ENCODE data around the gene SHH. TPM values are rescaled to one million over a fixed set of nuclear protein-coding genes. Genes with fewer than 3 reads are reported as not detected.

SHH gene
- total RNA-seq, 2 donors from 2014 or later: not detected

- DNase-seq: no peak
- no peak for ATAC-seq
- Mint-ChIP-seq H3K4me1 (peaks cover 17% of the 10 kb centered on the region), H3K27me3 (peaks cover 53% of the 10 kb centered on the region), H3K36me3 (ENCODE audit: low read depth) (peaks cover 3% of the 10 kb centered on the region), H3K27ac (no peak overlapping the region), H3K4me3 (no peak overlapping the region)
- no peaks in the 10 kb centered on the region for H3K9me3 ChIP-seq (ENCODE audit: control insufficient read depth, low read length, poor library complexity, severe bottlenecking)
Measured at GRCh38 chr7:155813125-155813524, 862 bp upstream of the SHH start.

DNA sequence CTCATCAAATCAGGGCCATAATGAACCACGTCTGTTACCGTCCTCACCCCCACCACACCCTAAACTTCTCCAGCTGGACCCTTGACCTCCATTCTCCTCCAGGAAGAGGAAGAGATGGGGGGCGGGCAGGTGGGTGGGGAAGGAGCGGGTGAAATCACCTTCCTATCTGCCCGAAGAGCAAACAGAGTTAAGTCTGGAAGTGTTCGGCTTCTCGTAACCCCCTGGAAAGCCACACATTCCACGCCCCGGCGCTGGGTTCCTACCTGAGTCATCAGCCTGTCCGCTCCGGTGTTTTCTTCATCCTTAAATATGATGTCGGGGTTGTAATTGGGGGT is 736 bp downstream of the SHH start:
- no peaks in the 10 kb centered on the region for H3K9me3 ChIP-seq (ENCODE audit: control insufficient read depth, low read length, poor library complexity, severe bottlenecking)
- no peak for DNase-seq
- H3K4me3 Mint-ChIP-seq: peak overlapping the region; percentile 85
- peaks cover 3% of the 10 kb centered on the region for H3K36me3 Mint-ChIP-seq (ENCODE audit: low read depth)
- no peak overlapping the region for H3K27ac Mint-ChIP-seq
- peaks cover 21% of the 10 kb centered on the region for H3K4me1 Mint-ChIP-seq
- peaks cover 66% of the 10 kb centered on the region for H3K27me3 Mint-ChIP-seq
- ATAC-seq: no peak

- H3K4me1 Mint-ChIP-seq: peaks cover 21% of the 10 kb centered on the region
- DNase-seq (no peak), ATAC-seq (no peak)
- peaks cover 71% of the 10 kb centered on the region for H3K27me3 Mint-ChIP-seq
- no peaks in the 10 kb centered on the region for H3K9me3 ChIP-seq (ENCODE audit: control insufficient read depth, low read length, poor library complexity, severe bottlenecking)
- peaks cover 3% of the 10 kb centered on the region for H3K36me3 Mint-ChIP-seq (ENCODE audit: low read depth)
- H3K27ac Mint-ChIP-seq: no peak overlapping the region
- peak overlapping the region; percentile 50 for H3K4me3 Mint-ChIP-seq
Measured at GRCh38 chr7:155810770-155811559, 1.3 kb downstream of the SHH start.

GRCh38 chr7:155809947-155810769 is 2.1 kb downstream of the SHH start:
- Mint-ChIP-seq H3K27me3 (peaks cover 63% of the 10 kb centered on the region), H3K27ac (no peak overlapping the region), H3K4me3 (peak overlapping the region; percentile 50), H3K4me1 (peaks cover 16% of the 10 kb centered on the region), H3K36me3 (ENCODE audit: low read depth) (peaks cover 3% of the 10 kb centered on the region)
- ATAC-seq (no peak), DNase-seq (no peak)
- no peaks in the 10 kb centered on the region for H3K9me3 ChIP-seq (ENCODE audit: control insufficient read depth, low read length, poor library complexity, severe bottlenecking)

DNA sequence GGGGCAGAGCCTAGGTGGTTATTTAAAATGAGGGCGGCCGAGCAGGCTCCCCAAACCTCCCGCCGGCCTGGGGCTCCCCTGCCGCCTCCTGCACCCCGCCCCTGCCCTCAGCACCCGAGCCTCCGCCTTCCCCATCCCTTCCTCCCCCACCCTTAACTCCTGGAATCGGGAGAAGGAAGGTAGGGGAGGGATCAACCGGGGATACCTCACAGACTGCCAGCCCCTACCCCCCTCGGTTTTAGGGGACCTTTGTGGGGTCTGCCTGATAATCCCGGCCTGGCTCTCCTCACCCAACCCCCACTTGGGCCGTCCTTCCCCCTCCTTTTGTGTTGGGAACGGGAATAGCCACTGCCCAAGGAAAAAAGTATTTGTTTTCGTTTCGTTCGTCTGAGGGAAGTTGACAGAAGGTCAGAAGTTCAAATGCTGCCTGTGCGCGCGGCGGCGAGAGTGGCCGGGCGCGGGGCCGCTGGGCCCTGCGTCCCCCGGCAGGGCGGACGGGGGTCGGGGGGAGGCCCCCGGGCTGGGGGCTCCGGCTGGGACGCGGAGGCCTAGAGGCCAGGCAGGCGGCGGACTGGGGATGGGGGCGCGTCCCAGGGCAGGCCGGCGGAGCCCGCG is 2.8 kb downstream of the SHH start:
- no peak for ATAC-seq
- H3K4me3 Mint-ChIP-seq: peak overlapping the region; percentile 43
- peaks cover 63% of the 10 kb centered on the region for H3K27me3 Mint-ChIP-seq
- H3K36me3 Mint-ChIP-seq (ENCODE audit: low read depth): peaks cover 3% of the 10 kb centered on the region
- DNase-seq: no peak
- no peak overlapping the region for H3K27ac Mint-ChIP-seq
- H3K4me1 Mint-ChIP-seq: peaks cover 16% of the 10 kb centered on the region
- H3K9me3 ChIP-seq (ENCODE audit: control insufficient read depth, low read length, poor library complexity, severe bottlenecking): no peaks in the 10 kb centered on the region

GRCh38 chr7:155808549-155809331 is 3.5 kb downstream of the SHH start:
- Mint-ChIP-seq H3K4me3 (peak overlapping the region; percentile 43), H3K4me1 (peaks cover 16% of the 10 kb centered on the region), H3K27ac (no peak overlapping the region), H3K27me3 (peaks cover 58% of the 10 kb centered on the region), H3K36me3 (ENCODE audit: low read depth) (peaks cover 3% of the 10 kb centered on the region)
- ATAC-seq: no peak
- H3K9me3 ChIP-seq (ENCODE audit: control insufficient read depth, low read length, poor library complexity, severe bottlenecking): no peaks in the 10 kb centered on the region
- no peak for DNase-seq

- Mint-ChIP-seq H3K27ac (no peak overlapping the region), H3K4me1 (peaks cover 15% of the 10 kb centered on the region), H3K4me3 (no peak overlapping the region), H3K36me3 (ENCODE audit: low read depth) (peaks cover 3% of the 10 kb centered on the region), H3K27me3 (peaks cover 56% of the 10 kb centered on the region)
- no peak for ATAC-seq
- no peak for DNase-seq
- no peaks in the 10 kb centered on the region for H3K9me3 ChIP-seq (ENCODE audit: control insufficient read depth, low read length, poor library complexity, severe bottlenecking)
Measured at GRCh38 chr7:155807789-155808548, 4.3 kb downstream of the SHH start.

DNA sequence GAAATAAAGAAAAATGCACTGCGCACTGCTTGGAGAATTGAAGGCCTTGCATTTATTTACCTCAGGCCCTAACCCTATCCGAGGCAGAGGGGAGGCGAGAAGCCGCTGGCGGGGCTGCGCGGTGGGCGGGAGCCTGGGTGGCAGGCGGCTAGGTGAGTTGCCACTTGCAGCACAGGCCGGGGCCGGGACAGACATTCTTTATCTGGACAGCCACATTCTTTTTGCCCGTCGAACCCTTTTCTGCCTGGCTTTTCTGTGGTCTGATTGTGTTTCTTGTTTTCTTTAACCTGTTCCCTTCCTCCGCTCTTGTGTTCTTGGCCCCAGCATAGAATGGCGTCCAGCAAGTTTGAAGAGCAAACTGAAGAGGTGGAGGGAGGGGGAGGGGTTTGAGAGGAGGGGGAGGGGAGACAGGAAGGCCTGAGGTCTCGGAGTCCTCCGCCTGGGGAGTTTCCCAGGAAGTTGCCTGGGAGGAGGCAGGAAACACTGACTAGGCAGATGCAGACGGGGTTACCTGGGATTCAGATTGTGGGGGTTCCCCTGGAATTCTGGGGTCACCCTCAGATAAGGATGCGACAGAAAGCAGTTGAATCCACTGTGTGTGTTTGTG is 5.1 kb downstream of the SHH start:
- H3K4me3 Mint-ChIP-seq: no peak overlapping the region

DNA sequence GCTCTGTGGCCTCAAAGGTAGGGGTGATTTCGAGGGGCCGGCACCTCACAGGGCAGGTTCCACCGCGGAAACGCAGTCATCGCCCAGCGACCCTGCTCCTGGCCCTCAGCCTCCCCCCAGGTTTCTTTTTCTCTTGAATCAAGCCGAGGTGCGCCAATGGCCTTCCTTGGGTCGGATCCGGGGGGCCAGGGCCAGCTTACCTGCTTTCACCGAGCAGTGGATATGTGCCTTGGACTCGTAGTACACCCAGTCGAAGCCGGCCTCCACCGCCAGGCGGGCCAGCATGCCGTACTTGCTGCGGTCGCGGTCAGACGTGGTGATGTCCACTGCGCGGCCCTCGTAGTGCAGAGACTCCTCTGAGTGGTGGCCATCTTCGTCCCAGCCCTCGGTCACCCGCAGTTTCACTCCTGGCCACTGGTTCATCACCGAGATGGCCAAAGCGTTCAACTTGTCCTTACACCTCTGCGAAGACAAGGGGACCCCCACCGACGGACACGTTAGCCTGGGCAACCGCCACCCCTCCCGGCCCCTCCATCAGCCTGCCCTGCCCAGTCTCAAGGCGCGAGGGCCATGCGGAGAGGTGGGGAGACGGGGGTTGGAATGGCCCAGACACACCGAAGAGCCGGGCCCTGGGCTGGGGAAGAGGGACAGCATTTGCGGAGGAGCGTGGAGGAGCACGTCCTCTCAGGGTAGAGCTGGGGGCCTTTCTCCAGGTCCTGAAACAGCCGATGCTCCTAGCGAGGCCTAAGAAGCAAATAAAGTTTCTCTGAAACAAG is 6.0 kb downstream of the SHH start:
- Mint-ChIP-seq H3K27ac (no peak overlapping the region), H3K4me3 (peak overlapping the region; percentile 59), H3K4me1 (peaks cover 8% of the 10 kb centered on the region), H3K27me3 (peaks cover 47% of the 10 kb centered on the region), H3K36me3 (ENCODE audit: low read depth) (no peaks in the 10 kb centered on the region)
- ATAC-seq (no peak), DNase-seq (no peak)
- H3K9me3 ChIP-seq (ENCODE audit: control insufficient read depth, low read length, poor library complexity, severe bottlenecking): no peaks in the 10 kb centered on the region

More for the DNA sequence above, 5.1 kb downstream of the SHH start:
- Mint-ChIP-seq H3K27ac (no peak overlapping the region), H3K36me3 (ENCODE audit: low read depth) (peaks cover 2% of the 10 kb centered on the region), H3K27me3 (peaks cover 52% of the 10 kb centered on the region), H3K4me1 (peaks cover 14% of the 10 kb centered on the region)
- DNase-seq (no peak), ATAC-seq (no peak)
- H3K9me3 ChIP-seq (ENCODE audit: control insufficient read depth, low read length, poor library complexity, severe bottlenecking): no peaks in the 10 kb centered on the region

- Mint-ChIP-seq H3K36me3 (ENCODE audit: low read depth) (no peaks in the 10 kb centered on the region), H3K4me3 (peak overlapping the region; percentile 59), H3K4me1 (peaks cover 6% of the 10 kb centered on the region), H3K27me3 (peaks cover 47% of the 10 kb centered on the region), H3K27ac (no peak overlapping the region)
- no peaks in the 10 kb centered on the region for H3K9me3 ChIP-seq (ENCODE audit: control insufficient read depth, low read length, poor library complexity, severe bottlenecking)
- no peak for DNase-seq
- no peak for ATAC-seq
Measured at GRCh38 chr7:155805826-155806095, 6.5 kb downstream of the SHH start.

DNA sequence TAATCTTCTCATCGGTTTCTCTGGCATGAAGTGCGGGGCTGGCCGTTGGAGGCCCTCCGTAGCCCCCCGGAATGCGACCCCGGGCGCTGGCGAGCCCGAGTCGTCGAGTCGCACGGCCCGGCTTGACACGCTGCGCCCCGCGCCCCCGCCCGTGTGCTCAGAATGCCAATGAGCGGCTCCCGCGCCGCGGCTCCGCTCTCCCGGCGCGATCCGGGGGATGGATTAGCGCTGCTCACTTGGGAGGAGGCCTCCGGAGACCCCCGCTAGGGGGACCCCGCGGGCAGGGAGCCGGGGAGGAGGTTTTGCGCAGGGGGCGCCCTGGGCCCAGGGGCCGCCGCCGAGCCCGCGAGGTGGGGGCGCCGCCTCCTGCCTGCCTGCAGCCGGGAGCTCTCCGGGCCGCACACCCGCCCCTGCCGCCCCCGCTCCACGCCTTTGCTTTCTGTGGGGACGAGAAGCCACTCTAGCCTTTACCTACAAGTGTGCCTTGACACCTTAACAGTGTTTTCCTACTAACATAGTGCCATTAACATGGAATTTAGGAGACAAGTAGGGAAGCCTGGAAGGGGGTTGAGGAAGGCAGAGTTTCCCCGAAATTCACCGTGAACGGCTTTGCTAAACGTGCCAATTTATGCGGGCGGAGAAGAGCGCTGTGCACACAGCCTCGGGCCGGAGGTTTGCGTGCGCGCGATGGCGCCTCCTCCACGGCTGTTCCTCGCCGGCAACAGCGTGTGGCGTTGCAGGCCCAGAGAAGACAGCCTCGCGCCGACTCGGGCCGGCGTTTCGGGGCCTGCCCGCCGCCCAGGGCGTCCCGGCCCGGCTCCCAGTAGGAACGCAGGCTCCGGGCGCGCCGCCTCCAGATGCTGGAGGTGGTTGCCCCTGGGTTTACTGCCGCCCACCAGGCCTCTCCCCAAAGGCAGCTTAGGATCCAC is 7.1 kb downstream of the SHH start:
- peak in 1 of 3 donors; percentile 29 for DNase-seq
- peak; percentile 72 for ATAC-seq
- no peak overlapping the region for H3K27ac Mint-ChIP-seq
- peaks cover 6% of the 10 kb centered on the region for H3K4me1 Mint-ChIP-seq
- no peaks in the 10 kb centered on the region for H3K9me3 ChIP-seq (ENCODE audit: control insufficient read depth, low read length, poor library complexity, severe bottlenecking)
- H3K27me3 Mint-ChIP-seq: peaks cover 48% of the 10 kb centered on the region
- H3K36me3 Mint-ChIP-seq (ENCODE audit: low read depth): no peaks in the 10 kb centered on the region
- H3K4me3 Mint-ChIP-seq: peak overlapping the region; percentile 75
